RPMI8226 (cell line): ENCODE results near the gene FDCSP.
"Not testable (repeated sequence)": the region's sequence is repeated elsewhere in the genome, so short reads cannot be mapped to it uniquely, and the experiment has no call there.

Source experiments
- DNase-seq: peaks from one replicate; pipeline ENCODE4 v3.0.0-alpha.2; 2015

The FDCSP gene

GRCh38 chr4:70239884-70240591 lies 14.1 kb downstream of the FDCSP start:
- no peak for DNase-seq

GRCh38 chr4:70242297-70242696 lies 16.4 kb downstream of the FDCSP start, which contains the start of gene CSN3:
Gene CSN3 (plus strand): TSS chr4:70242597. CDS start chr4:70244820, 2,223 bp downstream.
- DNase-seq = not testable (repeated sequence)

GRCh38 chr4:70243091-70243490 lies 17.2 kb downstream of the FDCSP start:
- DNase-seq = no peak

- no peak for DNase-seq
Measured at GRCh38 chr4:70251250-70251944, 25.5 kb downstream of the FDCSP start.

- DNase-seq = no peak
Measured at GRCh38 chr4:70251945-70252277, 26.0 kb downstream of the FDCSP start.

- DNase-seq = no peak
Measured at GRCh38 chr4:70269674-70270073, 43.8 kb downstream of the FDCSP start.

GRCh38 chr4:70277121-70277520 lies 51.2 kb downstream of the FDCSP start:
- no peak for DNase-seq

GRCh38 chr4:70280567-70280966 lies 54.6 kb downstream of the FDCSP start:
- no peak for DNase-seq
